ENCODE measurements around the gene PSMG3.

Gene PSMG3

GRCh38 chr7:1555813-1556543 is 13.9 kb downstream of the PSMG3 start, which contains the start of gene TMEM184A:
Gene TMEM184A (minus strand): TSS chr7:1556205. CDS start chr7:1555484, 721 bp downstream.
- DNase-seq, result peak; percentile 97

GRCh38 chr7:1555046-1555812 is 14.6 kb downstream of the PSMG3 start:
- DNase-seq, result peak; percentile 61

GRCh38 chr7:1554333-1555045 is 15.3 kb downstream of the PSMG3 start:
- no peak for DNase-seq

GRCh38 chr7:1553512-1554210 is 16.2 kb downstream of the PSMG3 start:
- no peak for DNase-seq

- no peak for DNase-seq
Observed at GRCh38 chr7:1552200-1552599, 17.6 kb downstream of the PSMG3 start.

GRCh38 chr7:1550846-1551155 is 19.0 kb downstream of the PSMG3 start:
- no peak for DNase-seq

- no peak for DNase-seq
Observed at GRCh38 chr7:1550005-1550845, 19.6 kb downstream of the PSMG3 start.

- DNase-seq, result no peak
Observed at GRCh38 chr7:1549357-1550004, 20.4 kb downstream of the PSMG3 start.

- DNase-seq, result no peak
Observed at GRCh38 chr7:1548944-1549343, 20.9 kb downstream of the PSMG3 start.

- DNase-seq, result no peak
Observed at GRCh38 chr7:1548438-1548831, 21.4 kb downstream of the PSMG3 start.

GRCh38 chr7:1547777-1548437 is 21.9 kb downstream of the PSMG3 start:
- DNase-seq, result no peak

- DNase-seq, result no peak
Observed at GRCh38 chr7:1546909-1547776, 22.7 kb downstream of the PSMG3 start.

GRCh38 chr7:1546274-1546908 is 23.4 kb downstream of the PSMG3 start:
- DNase-seq, result no peak

- no peak for DNase-seq
Observed at GRCh38 chr7:1545417-1546246, 24.2 kb downstream of the PSMG3 start.

- DNase-seq, result no peak
Observed at GRCh38 chr7:1544896-1545416, 24.9 kb downstream of the PSMG3 start.

GRCh38 chr7:1544178-1544895 is 25.5 kb downstream of the PSMG3 start:
- DNase-seq, result no peak

- no peak for DNase-seq
Observed at GRCh38 chr7:1543826-1544177, 26.0 kb downstream of the PSMG3 start.
